MCF 10A (cell line): ENCODE data around the gene HLA-DOA. TPM values are rescaled to one million over a fixed set of nuclear protein-coding genes. Genes with fewer than 3 reads are reported as not detected.

Experiments
- BruUV-seq: library from RNA; stranded (reverse); fragments of 400-500 nt; replicated peaks from 2 replicates; lab custom pipeline; 2021; lab: Mats Ljungman, UMichigan
- CTCF ChIA-PET: fragments of 300-600 bp; sonication (Branson Sonifier 250); formaldehyde crosslinking; extraction: SDS; loops from one replicate; lab custom pipeline; 2021; ENCODE audit warnings: antibody characterized with exemption, inconsistent platforms; lab: Yijun Ruan, JAX
- POLR2A ChIA-PET: fragments of 300-600, 350-650 bp; sonication (Branson Sonifier 250); formaldehyde crosslinking; extraction: SDS; loops from one replicate; lab custom pipeline; 2020; ENCODE audit warnings: antibody characterized with exemption, inconsistent platforms; lab: Yijun Ruan, JAX
- DNase-seq: peaks from one replicate; pipeline ENCODE4 v3.0.0-alpha.2; 2018; ENCODE audit not compliant: unreplicated experiment
- H3K27ac Mint-ChIP-seq: one replicate; pipeline ENCODE4 v1.8.0; 2022; ENCODE audit warnings: mild to moderate bottlenecking, low read depth, mixed read lengths; ENCODE audit not compliant: unreplicated experiment
- H3K27me3 Mint-ChIP-seq: one replicate; pipeline ENCODE4 v1.8.0; 2022; ENCODE audit warnings: mixed read lengths; ENCODE audit not compliant: insufficient read depth, unreplicated experiment
- H3K36me3 Mint-ChIP-seq: one replicate; pipeline ENCODE4 v1.8.0; 2022; ENCODE audit warnings: mild to moderate bottlenecking, moderate library complexity, mixed read lengths; ENCODE audit not compliant: insufficient read depth, unreplicated experiment
- H3K4me1 Mint-ChIP-seq: one replicate; pipeline ENCODE4 v1.8.0; 2022; ENCODE audit warnings: mixed read lengths; ENCODE audit not compliant: insufficient read depth, unreplicated experiment
- H3K4me3 Mint-ChIP-seq: one replicate; pipeline ENCODE4 v1.8.0; 2022; ENCODE audit warnings: mild to moderate bottlenecking, moderate library complexity, mixed read lengths; ENCODE audit not compliant: unreplicated experiment
- H3K9me3 Mint-ChIP-seq: one replicate; pipeline ENCODE4 v1.8.0; 2022; ENCODE audit warnings: mixed read lengths; ENCODE audit not compliant: unreplicated experiment
- CTCF ChIP-seq: fragments of 200-600 bp; IDR thresholded peaks from one replicate; pipeline ENCODE4 v1.8.0; 2022; ENCODE audit warnings: antibody characterized with exemption, mild to moderate bottlenecking; ENCODE audit not compliant: unreplicated experiment
- intact Hi-C: fragments of 100-400 bp; cut with micrococcal nuclease; formaldehyde crosslinking; loops from 2 replicates; pipeline ENCODE4 v1.14.1; 2022
- total RNA-seq: library from RNA; stranded (reverse); gene quantifications from 2 replicates; pipeline ENCODE4 v1.2.3, GENCODE V29; 2022

HLA-DOA gene
- total RNA-seq, 1 experiment from 2014 or later = not detected

- TF ChIP-seq CTCF = no peak
- Mint-ChIP-seq H3K27ac (no peak overlapping the region), H3K27me3 (peaks cover 31% of the 10 kb centered on the region), H3K4me3 (no peak overlapping the region), H3K9me3 (no peaks in the 10 kb centered on the region), H3K4me1 (peaks cover 3% of the 10 kb centered on the region), H3K36me3 (no peaks in the 10 kb centered on the region)
- intact Hi-C loops = no loop called here
- DNase-seq = peak; percentile 36
- ChIA-PET POLR2A (interaction anchor here (1.0 to 12.1 kb wide), 2 partner anchors 18 to 47 kb away, joined by 3 to 245 read pairs; partner anchors contain the start of gene BRD2), CTCF (interaction anchor here (0.6 to 7.6 kb wide), 5 partner anchors 30 to 104 kb away, joined by 3 to 161 read pairs (median 6); partner anchors contain the start of gene HLA-DMA)
- no TSS peak for BruUV-seq
Observed at GRCh38 chr6:32989368-32989767, 20.0 kb downstream of the HLA-DOA start.

GRCh38 chr6:32984622-32985389 lies 24.6 kb downstream of the HLA-DOA start:
- Mint-ChIP-seq H3K27me3 (no peaks in the 10 kb centered on the region), H3K36me3 (peaks cover 34% of the 10 kb centered on the region), H3K9me3 (no peaks in the 10 kb centered on the region), H3K27ac (no peak overlapping the region), H3K4me3 (no peak overlapping the region), H3K4me1 (peaks cover 20% of the 10 kb centered on the region)
- peak; percentile 81 for TF ChIP-seq CTCF
- intact Hi-C loops = loop anchor here (1.0 to 2.0 kb wide), 5 partner anchors 11 to 100 kb away; partner anchors contain the start of gene HLA-DMA
- BruUV-seq = no TSS peak
- DNase-seq = peak; percentile 91
- CTCF ChIA-PET = interaction anchor here (0.6 to 7.6 kb wide), 53 partner anchors 9 to 644 kb away, joined by 3 to 161 read pairs (median 5); partner anchors contain the start of genes BRD2, HLA-DMA, HLA-DPB1 and TAP2
- POLR2A ChIA-PET = interaction anchor here (0.6 to 12.1 kb wide), 15 partner anchors 13 to 789 kb away, joined by 3 to 245 read pairs (median 4); partner anchors contain the start of genes BRD2, HLA-DMA and TAP2

- Mint-ChIP-seq H3K36me3 (peaks cover 41% of the 10 kb centered on the region), H3K27me3 (no peaks in the 10 kb centered on the region), H3K9me3 (no peaks in the 10 kb centered on the region), H3K4me1 (peaks cover 20% of the 10 kb centered on the region), H3K4me3 (no peak overlapping the region), H3K27ac (no peak overlapping the region)
- TF ChIP-seq CTCF = no peak
- DNase-seq = peak; percentile 12
- intact Hi-C loops = loop anchor here (1.0 to 2.0 kb wide), 5 partner anchors 10 to 99 kb away; partner anchors contain the start of gene HLA-DMA
- CTCF ChIA-PET = interaction anchor here (0.6 to 7.6 kb wide), 48 partner anchors 9 to 1705 kb away, joined by 3 to 161 read pairs (median 6); partner anchors contain the start of genes BRD2, HLA-DMA, HLA-DPB1 and TAP2
- TSS peak; percentile 2 for BruUV-seq
- POLR2A ChIA-PET = interaction anchor here (0.7 to 12.1 kb wide), 14 partner anchors 12 to 265 kb away, joined by 3 to 245 read pairs (median 4); partner anchors contain the start of genes BRD2, HLA-DMA and TAP2
Observed at GRCh38 chr6:32983964-32984621, 25.3 kb downstream of the HLA-DOA start.
